HG02938 (cell line): ENCODE data around the gene SOST.

Source experiments
- ATAC-seq: cut with Tn5 transposase; IDR thresholded peaks from one replicate; pipeline ENCODE4 v1.9.1; 2021; ENCODE audit warnings: mild to moderate bottlenecking, moderate library complexity; ENCODE audit not compliant: unreplicated experiment

SOST gene

GRCh38 chr17:43710101-43710500 is 48.5 kb downstream of the SOST start:
- no peak for ATAC-seq

DNA sequence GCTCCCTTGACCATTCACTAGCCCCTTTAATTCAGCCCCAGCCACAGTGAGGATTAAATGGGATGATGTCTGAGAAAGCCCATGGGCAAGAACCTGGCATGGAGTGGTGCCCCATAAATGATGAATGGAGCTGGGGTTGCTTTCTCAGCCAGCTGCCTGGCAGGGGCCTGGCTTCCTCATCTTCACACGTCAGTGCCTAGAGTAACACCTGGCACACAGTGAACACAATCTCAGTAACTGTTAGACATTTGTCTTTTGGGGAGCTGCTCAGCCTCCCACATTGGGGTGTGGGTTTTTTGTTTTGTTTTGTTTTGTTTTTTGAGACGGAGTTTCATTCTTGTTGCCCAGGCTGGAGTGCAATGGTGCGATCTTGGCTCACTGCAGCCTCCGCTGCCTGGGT is 49.4 kb downstream of the SOST start:
- ATAC-seq, result no peak

GRCh38 chr17:43707184-43707583 is 51.4 kb downstream of the SOST start:
- ATAC-seq, result no peak

GRCh38 chr17:43706235-43706634 is 52.4 kb downstream of the SOST start:
- ATAC-seq, result no peak
